Stimulated activated CD4-positive, alpha-beta T cell treated with anti-CD3 and anti-CD28 coated beads, Interleukin-12 subunit alpha, Interleukin-12 subunit beta, amount 100 ng/mL, for 24 hours (primary cell): ENCODE results near the gene COL4A1.

Experiments
- DNase-seq, 2 experiments: peaks; one replicate each; pipeline ENCODE4 v3.0.0-alpha.2; 2020; ENCODE audit warnings: low read depth in 2 of 2

The COL4A1 gene

GRCh38 chr13:110275931-110276552, 30.9 kb downstream of the COL4A1 start:
- no peak for DNase-seq

GRCh38 chr13:110274687-110275086, 32.3 kb downstream of the COL4A1 start:
- DNase-seq, result no peak

GRCh38 chr13:110273254-110273653, 33.7 kb downstream of the COL4A1 start:
- no peak for DNase-seq

- DNase-seq, result no peak
Observed at GRCh38 chr13:110272651-110273050, 34.3 kb downstream of the COL4A1 start.

GRCh38 chr13:110272227-110272626, 34.7 kb downstream of the COL4A1 start:
- no peak for DNase-seq

- no peak for DNase-seq
Observed at GRCh38 chr13:110271313-110271712, 35.6 kb downstream of the COL4A1 start.

- DNase-seq, result no peak
Observed at GRCh38 chr13:110270507-110270906, 36.5 kb downstream of the COL4A1 start.

GRCh38 chr13:110269509-110270185, 37.3 kb downstream of the COL4A1 start:
- DNase-seq, result no peak

- no peak for DNase-seq
Observed at GRCh38 chr13:110268576-110269185, 38.3 kb downstream of the COL4A1 start.

- no peak for DNase-seq
Observed at GRCh38 chr13:110268061-110268460, 38.9 kb downstream of the COL4A1 start.

- no peak for DNase-seq
Observed at GRCh38 chr13:110266983-110267382, 40.0 kb downstream of the COL4A1 start.

GRCh38 chr13:110266431-110266809, 40.5 kb downstream of the COL4A1 start:
- no peak for DNase-seq

GRCh38 chr13:110265682-110266430, 41.1 kb downstream of the COL4A1 start:
- DNase-seq, result no peak

- no peak for DNase-seq
Observed at GRCh38 chr13:110265341-110265681, 41.6 kb downstream of the COL4A1 start.

- no peak for DNase-seq
Observed at GRCh38 chr13:110264685-110265275, 42.2 kb downstream of the COL4A1 start.

GRCh38 chr13:110263888-110264287, 43.1 kb downstream of the COL4A1 start:
- DNase-seq, result no peak

GRCh38 chr13:110263404-110263803, 43.6 kb downstream of the COL4A1 start:
- DNase-seq, result no peak

- DNase-seq, result no peak
Observed at GRCh38 chr13:110262508-110263291, 44.3 kb downstream of the COL4A1 start.

- no peak for DNase-seq
Observed at GRCh38 chr13:110262082-110262436, 44.9 kb downstream of the COL4A1 start.

GRCh38 chr13:110261166-110262081, 45.5 kb downstream of the COL4A1 start:
- DNase-seq, result no peak
